HepG2 (cell line): ENCODE results near the gene ARTN. TPM values are rescaled to one million over a fixed set of nuclear protein-coding genes. Genes with fewer than 3 reads are reported as not detected.

ENCODE experiments used
- ATF5 ChIP-seq: sonication (generic); formaldehyde crosslinking; IDR thresholded peaks from 2 replicates; pipeline ENCODE4 v1.4.0; 2020; ENCODE audit warnings: mild to moderate bottlenecking, low read depth, missing genetic modification reagents
- MXD3 ChIP-seq: IDR thresholded peaks from 2 replicates; pipeline ENCODE4 v1.6.1; 2016; ENCODE audit warnings: mild to moderate bottlenecking, missing biosample characterization, missing genetic modification reagents
- MYNN ChIP-seq: sonication (generic); formaldehyde crosslinking; IDR thresholded peaks from 2 replicates; pipeline ENCODE4 v1.4.0; 2020; ENCODE audit warnings: mild to moderate bottlenecking, low read depth, missing genetic modification reagents
- PAXIP1 ChIP-seq: sonication (generic); formaldehyde crosslinking; conservative IDR thresholded peaks from 2 replicates; pipeline ENCODE4 v1.4.0; 2020; ENCODE audit warnings: mild to moderate bottlenecking, missing genetic modification reagents, moderate library complexity
- REPIN1 ChIP-seq: sonication (generic); formaldehyde crosslinking; IDR thresholded peaks from 2 replicates; pipeline ENCODE4 v1.8.0; 2022; ENCODE audit warnings: missing genetic modification reagents, low read depth, mild to moderate bottlenecking, borderline replicate concordance
- SOX13 ChIP-seq, 3 experiments: fragments of 450-650 bp in 1 of 3; sonication (generic) in 1 of 3; formaldehyde crosslinking in 1 of 3; IDR thresholded peaks in 2 of 3; conservative IDR thresholded peaks in 1 of 3; 2 replicates each; pipeline versions ENCODE4 v1.5.0 to v1.6.1; 2016 to 2020; ENCODE audit warnings: antibody characterized with exemption in 1 of 3, mild to moderate bottlenecking in 1 of 3, missing compliant biosample characterization in 1 of 3, missing genetic modification reagents in 1 of 3, moderate library complexity in 1 of 3
- TARDBP ChIP-seq: sonication (generic); formaldehyde crosslinking; IDR thresholded peaks from 2 replicates; pipeline ENCODE4 v1.8.0; 2022; ENCODE audit warnings: mild to moderate bottlenecking, missing genetic modification reagents
- TCF12 ChIP-seq, 2 experiments: fragments of 450-650 bp in 1 of 2; sonication (generic) in 1 of 2; formaldehyde crosslinking in 1 of 2; IDR thresholded peaks; 2 replicates each; pipeline versions ENCODE4 v1.6.1 to v1.8.0; 2017 to 2022; ENCODE audit warnings: antibody characterized with exemption in 1 of 2, mild to moderate bottlenecking in 1 of 2, missing genetic modification reagents in 1 of 2, moderate library complexity in 1 of 2
- THAP7 ChIP-seq: sonication (generic); formaldehyde crosslinking; IDR thresholded peaks from 2 replicates; pipeline ENCODE4 v1.8.1; 2023; ENCODE audit warnings: mild to moderate bottlenecking, missing genetic modification reagents
- THAP9 ChIP-seq: sonication (generic); formaldehyde crosslinking; IDR thresholded peaks from 2 replicates; pipeline ENCODE4; 2020; ENCODE audit warnings: missing genetic modification reagents, mild to moderate bottlenecking, borderline replicate concordance
- ZFP82 ChIP-seq: sonication (generic); formaldehyde crosslinking; IDR thresholded peaks from 2 replicates; pipeline ENCODE4 v1.5.1; 2020; ENCODE audit warnings: mild to moderate bottlenecking, missing genetic modification reagents, borderline replicate concordance
- ZNF331 ChIP-seq: sonication (generic); formaldehyde crosslinking; IDR thresholded peaks from 2 replicates; pipeline ENCODE4 v1.4.0; 2020; ENCODE audit warnings: missing genetic modification reagents
- ZNF362 ChIP-seq: sonication (generic); formaldehyde crosslinking; IDR thresholded peaks from 2 replicates; pipeline ENCODE4 v1.4.0; 2020; ENCODE audit warnings: missing genetic modification reagents, mild to moderate bottlenecking, borderline replicate concordance
- ZNF740 ChIP-seq: sonication (generic); formaldehyde crosslinking; IDR thresholded peaks from 2 replicates; pipeline ENCODE4 v1.4.0; 2020; ENCODE audit warnings: missing genetic modification reagents
- polyA plus RNA-seq, 8 experiments: library from polyadenylated mRNA; depleted of rRNA in 3 of 8; stranded (reverse) in 7 of 8; unstranded in 1 of 8; fragments of >200 nt; fragmentation: Illumina TruSeq in 4 of 8; extraction: Trizol in 4 of 8; gene quantifications; 2 replicates each; pipeline versions ENCODE4 v1.2.1 to v1.2.3, GENCODE V29; 2011 to 2016; ENCODE audit warnings: low read depth in 4 of 8, missing spikeins in 1 of 8, mixed read lengths in 1 of 8; ENCODE audit not compliant: insufficient read depth in 1 of 8
- total RNA-seq, 5 experiments: library from RNA; depleted of rRNA; stranded (reverse); fragments of >200 nt; fragmentation: Illumina TruSeq; extraction: Trizol; gene quantifications; 2 replicates each; pipeline ENCODE4 v1.2.3, GENCODE V29; 2016; ENCODE audit warnings: low read depth in 1 of 5

Gene ARTN
- total and polyA plus RNA-seq, 2 of the 13 experiments (the other 11 are each of a cell fraction or from before 2014, with no cell fraction given), result 0.11 to 0.62 TPM

GRCh38 chr1:43979528-43980254 is 46.1 kb downstream of the ARTN start (continued):
- TF ChIP-seq ATF5 (peak; percentile 66; the same call in 1 of the 2 replicates), TCF12 (IDR thresholded peaks at IDR 0.05) (no peak), TCF12 (CRISPR knock-in tag; IDR thresholded peaks at IDR 0.05) (0 out of 2 replicates have a peak, but pooled peaks have one; percentile 73), SOX13 (IDR thresholded peaks at IDR 0.05) (no peak), SOX13 (CRISPR knock-in tag; conservative IDR thresholded peaks at IDR 0.05 in 1 of 2, IDR thresholded peaks at IDR 0.05 in 1 of 2) (0 out of 4 replicates have a peak, but pooled peaks of 1 of the 2 experiments have one; percentile 14), THAP7 (CRISPR knock-in tag) (peak; percentile 12; the same call in 1 of the 2 replicates), ZNF740 (no peak), PAXIP1 (CRISPR knock-in tag) (peak; percentile 50), REPIN1 (CRISPR knock-in tag) (peak; percentile 50; the same call in 1 of the 2 replicates), ZNF362 (CRISPR knock-in tag) (no peak), ZFP82 (no peak), THAP9 (CRISPR knock-in tag) (peak; percentile 33; the same call in 1 of the 2 replicates), MXD3 (CRISPR knock-in tag) (peak; percentile 78; the same call in 1 of the 2 replicates), TARDBP (CRISPR knock-in tag) (peak; percentile 21; the same call in 1 of the 2 replicates), MYNN (CRISPR knock-in tag) (no peak), ZNF331 (CRISPR knock-in tag) (0 out of 2 replicates have a peak, but pooled peaks have one; percentile 37)
